Keratinocyte (primary cell): ENCODE data around the gene PPP1R14B. TPM values are rescaled to one million over a fixed set of nuclear protein-coding genes. Genes with fewer than 3 reads are reported as not detected.
A peak's percentile ranks its signal among the peaks of the same experiment; 100 is the strongest.

Experiments
- DNase-seq: peaks from one replicate; pipeline ENCODE4 v3.0.0-alpha.2; 2011; ENCODE audit warnings: low read depth, missing footprints, low spot score
- FAIRE-seq: peaks from 2 replicates; lab custom pipeline; 2011; peaks lifted over from hg19 to GRCh38; lab: Jason Lieb, UNC
- H2AFZ ChIP-seq: 2 replicates; pipeline ENCODE4 v1.6.0; 2012; ENCODE audit warnings: low read length, control low read depth, inconsistent platforms; ENCODE audit not compliant: control insufficient read depth
- H3K27ac ChIP-seq: 2 replicates; pipeline ENCODE4 v1.5.1; 2011; ENCODE audit warnings: low read length; ENCODE audit not compliant: control insufficient read depth, insufficient read depth
- H3K27me3 ChIP-seq: 3 replicates; pipeline ENCODE4 v1.6.0; 2011; ENCODE audit warnings: low read length; ENCODE audit not compliant: control insufficient read depth, insufficient read depth; ENCODE audit errors: extremely low read depth
- H3K36me3 ChIP-seq, 2 experiments: 2 replicates in 1 of 2; 3 replicates in 1 of 2; pipeline ENCODE4 v1.5.1; 2011; ENCODE audit warnings: low read length in 2 of 2, mild to moderate bottlenecking in 1 of 2; ENCODE audit not compliant: control insufficient read depth in 2 of 2, insufficient read depth in 2 of 2; ENCODE audit errors: extremely low read depth in 1 of 2
- H3K4me1 ChIP-seq: 3 replicates; pipeline ENCODE4 v1.5.1; 2011; ENCODE audit warnings: low read length; ENCODE audit not compliant: control insufficient read depth, insufficient read depth; ENCODE audit errors: extremely low read depth
- H3K4me2 ChIP-seq: 3 replicates; pipeline ENCODE4 v1.6.0; 2011; ENCODE audit warnings: low read depth, low read length; ENCODE audit not compliant: control insufficient read depth, insufficient read depth; ENCODE audit errors: extremely low read depth
- H3K4me3 ChIP-seq, 3 experiments: fragments of 200-600 bp in 1 of 3; sonication (generic) in 1 of 3; 2 replicates in 2 of 3; 3 replicates in 1 of 3; pipeline ENCODE4 v1.5.1; 2011 to 2016; ENCODE audit warnings: low read length in 3 of 3, mild to moderate bottlenecking in 3 of 3, control low read depth in 2 of 3, inconsistent platforms in 1 of 3, low read depth in 1 of 3, mixed read lengths in 1 of 3, mixed run types in 1 of 3, moderate library complexity in 1 of 3; ENCODE audit not compliant: control insufficient read depth in 2 of 3, insufficient read depth in 2 of 3; ENCODE audit errors: extremely low read depth in 1 of 3
- H3K79me2 ChIP-seq: 2 replicates; pipeline ENCODE4 v1.6.0; 2012; ENCODE audit warnings: low read length; ENCODE audit not compliant: control insufficient read depth, insufficient read depth
- H3K9ac ChIP-seq: 3 replicates; pipeline ENCODE4 v1.6.0; 2011; ENCODE audit warnings: low read length; ENCODE audit not compliant: control insufficient read depth, insufficient read depth; ENCODE audit errors: extremely low read depth
- H3K9me1 ChIP-seq: 3 replicates; pipeline ENCODE4 v1.6.0; 2011; ENCODE audit warnings: low read length; ENCODE audit not compliant: control insufficient read depth, insufficient read depth; ENCODE audit errors: extremely low read depth
- H3K9me3 ChIP-seq: 2 replicates; pipeline ENCODE4 v1.5.1; 2012; ENCODE audit warnings: low read depth, low read length; ENCODE audit not compliant: control insufficient read depth
- H4K20me1 ChIP-seq: 3 replicates; pipeline ENCODE4 v1.6.0; 2011; ENCODE audit warnings: low read length; ENCODE audit not compliant: control insufficient read depth, insufficient read depth; ENCODE audit errors: extremely low read depth
- CTCF ChIP-seq, 3 experiments: IDR thresholded peaks in 1 of 3; conservative IDR thresholded peaks in 1 of 3; optimal IDR thresholded peaks in 1 of 3; 2 replicates in 2 of 3; 3 replicates in 1 of 3; pipeline versions ENCODE3 to v1.5.1; 2011; ENCODE audit warnings: low read length in 3 of 3, mild to moderate bottlenecking in 3 of 3, moderate library complexity in 2 of 3, control low read depth in 1 of 3, inconsistent platforms in 1 of 3; ENCODE audit not compliant: insufficient read depth in 2 of 3; ENCODE audit errors: extremely low read depth in 1 of 3
- EZH2 ChIP-seq: IDR thresholded peaks from one replicate; pipeline ENCODE4 v1.6.1; 2012; ENCODE audit warnings: inconsistent platforms, mild to moderate bottlenecking, low read length, moderate library complexity
- dilution Hi-C: fragments of 300-500 bp; cut with MboI; formaldehyde crosslinking; loops from one replicate; pipeline ENCODE4 v1.7.0; 2020; ENCODE audit warnings: low sequenced_read_pairs; ENCODE audit not compliant: extremely low pct_ligation_motif_present
- polyA plus RNA-seq, 5 experiments: library from polyadenylated mRNA; depleted of rRNA in 3 of 5; stranded (reverse) in 3 of 5; stranded (forward) in 1 of 5; unstranded in 1 of 5; fragments of >200 nt; gene quantifications; 1 replicate in 1 of 5; 2 replicates in 3 of 5; 3 replicates in 1 of 5; pipeline versions ENCODE4 v1.2.1 to v1.2.3, GENCODE V29; 2011 to 2012; ENCODE audit warnings: missing spikeins in 2 of 5, low read depth in 1 of 5, low replicate concordance in 1 of 5

PPP1R14B gene
- polyA plus RNA-seq, 1 donor (not counting 4 experiments of a cell fraction or from before 2014, with no cell fraction given), result 208 TPM

GRCh38 chr11:64225608-64226506 is 20.9 kb downstream of the PPP1R14B start, which contains the start of the genes NUDT22 and TRPT1:
NUDT22 (plus strand) TSS chr11:64226274; CDS start chr11:64226653, 379 bp downstream.
TRPT1 (minus strand) TSS chr11:64226186; CDS start chr11:64225860, 326 bp downstream.
- peak within 1 kb of the TSS; percentile 95 for H3K4me2 ChIP-seq
- H3K27me3 ChIP-seq, result no peaks in the 10 kb centered on the region
- no peaks in the 10 kb centered on the region for H3K9me1 ChIP-seq
- no peak for FAIRE-seq
- H3K79me2 ChIP-seq, result peaks cover 18% of the 10 kb centered on the region
- no peaks in the 10 kb centered on the region for H4K20me1 ChIP-seq
- dilution Hi-C loops, result no loop called here
- H3K9ac ChIP-seq, result peak within 1 kb of the TSS; percentile 85
- H3K9me3 ChIP-seq, result no peaks in the 10 kb centered on the region
- no peak for DNase-seq
- H3K27ac ChIP-seq, result peak within 1 kb of the TSS; percentile 58
- peak within 1 kb of the TSS; percentile 83 to 89 (median 88) for H3K4me3 ChIP-seq
- H3K4me1 ChIP-seq, result peaks cover 38% of the 10 kb centered on the region
- H2AFZ ChIP-seq, result peak within 1 kb of the TSS; percentile 71
- peaks cover 5% of the 10 kb centered on the region in 2 experiments for H3K36me3 ChIP-seq
- TF ChIP-seq CTCF (optimal IDR thresholded peaks at IDR 0.05 in 1 of 3, IDR thresholded peaks at IDR 0.05 in 1 of 3, conservative IDR thresholded peaks at IDR 0.05 in 1 of 3; ENCODE audit: extremely low read depth in 1 of 3, insufficient read depth in 2 of 3, low read length in 3 of 3), result peak; percentile 15 to 40 (median 37)
- no peak for TF ChIP-seq EZH2

GRCh38 chr11:64224891-64225607 is 21.7 kb downstream of the PPP1R14B start:
- peak overlapping the region; percentile 83 to 89 (median 88) for H3K4me3 ChIP-seq
- peak overlapping the region; percentile 95 for H3K4me2 ChIP-seq
- no peaks in the 10 kb centered on the region for H3K27me3 ChIP-seq
- DNase-seq, result no peak
- H3K9me3 ChIP-seq, result no peaks in the 10 kb centered on the region
- no peaks in the 10 kb centered on the region for H4K20me1 ChIP-seq
- H3K27ac ChIP-seq, result no peak overlapping the region
- FAIRE-seq, result no peak
- peaks cover 18% of the 10 kb centered on the region for H3K79me2 ChIP-seq
- no peak for TF ChIP-seq CTCF (optimal IDR thresholded peaks at IDR 0.05 in 1 of 3, IDR thresholded peaks at IDR 0.05 in 1 of 3, conservative IDR thresholded peaks at IDR 0.05 in 1 of 3; ENCODE audit: extremely low read depth in 1 of 3, insufficient read depth in 2 of 3, low read length in 3 of 3)
- no peak for TF ChIP-seq EZH2
- H3K36me3 ChIP-seq, result peaks cover 5% of the 10 kb centered on the region in 2 experiments
- peak overlapping the region; percentile 85 for H3K9ac ChIP-seq
- no peaks in the 10 kb centered on the region for H3K9me1 ChIP-seq
- dilution Hi-C loops, result no loop called here
- H2AFZ ChIP-seq, result no peak overlapping the region
- peaks cover 35% of the 10 kb centered on the region for H3K4me1 ChIP-seq
